PC-3 (cell line): Measurements from ENCODE around the gene SLCO4C1.

Experiments
- CTCF ChIP-seq: fragments of 300-600 bp; sonication (generic); conservative IDR thresholded peaks from 2 replicates; pipeline ENCODE4 v1.5.1; 2017; ENCODE audit warnings: antibody characterized with exemption, low read depth, mild to moderate bottlenecking, low read length
- EZH2phosphoT487 ChIP-seq: fragments of 300-600 bp; sonication (generic); IDR thresholded peaks from 2 replicates; pipeline ENCODE4 v1.6.1; 2018; ENCODE audit warnings: mild to moderate bottlenecking, antibody characterized with exemption, low read length, borderline replicate concordance

DNA sequence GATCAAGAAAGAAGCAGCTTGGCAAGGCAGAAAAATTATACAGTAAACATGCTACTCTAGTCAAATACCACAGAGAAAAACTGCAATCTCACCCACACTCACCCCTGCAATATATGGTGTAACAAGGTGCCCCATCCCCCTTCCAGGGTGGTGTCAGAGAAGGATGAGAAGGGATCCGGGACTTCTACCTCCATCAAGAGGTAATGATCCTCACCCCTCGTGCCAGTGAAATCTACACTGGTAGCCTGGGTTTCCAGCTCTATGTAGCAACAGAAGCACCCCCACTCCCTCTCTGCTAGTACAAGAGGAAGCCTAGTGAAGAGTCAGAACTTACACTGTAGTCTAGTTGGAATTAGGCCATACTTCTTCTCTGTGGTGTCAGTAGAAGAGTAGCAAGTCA is 18.9 kb downstream of the SLCO4C1 start:
- TF ChIP-seq CTCF = no peak
- TF ChIP-seq EZH2phosphoT487 = no peak
